HepG2 (cell line): Measurements from ENCODE around the gene INSIG2. TPM values are rescaled to one million over a fixed set of nuclear protein-coding genes. Genes with fewer than 3 reads are reported as not detected.

ENCODE experiments used
- CENPX ChIP-seq: sonication (generic); formaldehyde crosslinking; IDR thresholded peaks from 2 replicates; pipeline ENCODE4 v1.9.0; 2021; ENCODE audit warnings: mild to moderate bottlenecking, missing genetic modification reagents, moderate library complexity
- CHD4 ChIP-seq: fragments of 200-600 bp; sonication (generic); IDR thresholded peaks from 2 replicates; pipeline ENCODE4 v1.7.0; 2017; ENCODE audit warnings: mild to moderate bottlenecking, low read length, borderline replicate concordance
- CREM ChIP-seq, 2 experiments: sonication (generic) in 1 of 2; formaldehyde crosslinking in 1 of 2; IDR thresholded peaks; 2 replicates each; pipeline versions ENCODE4 v1.4.0 to v1.6.1; 2016 to 2020; ENCODE audit warnings: antibody characterized with exemption in 1 of 2, mild to moderate bottlenecking in 1 of 2, missing genetic modification reagents in 1 of 2
- HNRNPUL1 ChIP-seq: fragments of 200-400 bp; formaldehyde crosslinking; IDR thresholded peaks from 2 replicates; pipeline ENCODE4 v1.6.1; 2017; ENCODE audit warnings: low read depth, mild to moderate bottlenecking, low read length, moderate library complexity
- JUN ChIP-seq: sonication (generic); formaldehyde crosslinking; IDR thresholded peaks from 2 replicates; pipeline ENCODE4 v1.4.0; 2020; ENCODE audit warnings: mild to moderate bottlenecking, missing genetic modification reagents
- KDM3A ChIP-seq: IDR thresholded peaks from 2 replicates; pipeline ENCODE4 v1.6.1; 2018; ENCODE audit warnings: low read depth, missing compliant biosample characterization
- KDM6A ChIP-seq: IDR thresholded peaks from 2 replicates; pipeline ENCODE4 v1.6.1; 2016; ENCODE audit warnings: low read depth
- RAD21 ChIP-seq: fragments of 450-650 bp; formaldehyde crosslinking; IDR thresholded peaks from 2 replicates; pipeline ENCODE4 v1.5.0; 2020; ENCODE audit warnings: mild to moderate bottlenecking
- TAF1 ChIP-seq: sonication (generic); formaldehyde crosslinking; IDR thresholded peaks from 2 replicates; pipeline ENCODE4 v1.4.0; 2020; ENCODE audit warnings: missing genetic modification reagents
- TCF7 ChIP-seq: sonication (generic); IDR thresholded peaks from 2 replicates; pipeline ENCODE4 v1.6.1; 2016; ENCODE audit warnings: antibody characterized with exemption, low read depth
- ZC3H4 ChIP-seq: sonication (generic); formaldehyde crosslinking; IDR thresholded peaks from 2 replicates; pipeline ENCODE4 v1.4.0; 2020; ENCODE audit warnings: missing genetic modification reagents, borderline replicate concordance
- ZNF589 ChIP-seq: sonication (generic); formaldehyde crosslinking; conservative IDR thresholded peaks from 2 replicates; pipeline ENCODE4 v1.8.0; 2022; ENCODE audit warnings: mild to moderate bottlenecking, moderate library complexity, missing genetic modification reagents
- ZNF720 ChIP-seq: sonication (generic); formaldehyde crosslinking; IDR thresholded peaks from 2 replicates; pipeline ENCODE4 v1.4.0; 2020; ENCODE audit warnings: missing genetic modification reagents
- polyA plus RNA-seq, 8 experiments: library from polyadenylated mRNA; depleted of rRNA in 3 of 8; stranded (reverse) in 7 of 8; unstranded in 1 of 8; fragments of >200 nt; fragmentation: Illumina TruSeq in 4 of 8; extraction: Trizol in 4 of 8; gene quantifications; 2 replicates each; pipeline versions ENCODE4 v1.2.1 to v1.2.3, GENCODE V29; 2011 to 2016; ENCODE audit warnings: low read depth in 4 of 8, missing spikeins in 1 of 8, mixed read lengths in 1 of 8; ENCODE audit not compliant: insufficient read depth in 1 of 8
- total RNA-seq, 5 experiments: library from RNA; depleted of rRNA; stranded (reverse); fragments of >200 nt; fragmentation: Illumina TruSeq; extraction: Trizol; gene quantifications; 2 replicates each; pipeline ENCODE4 v1.2.3, GENCODE V29; 2016; ENCODE audit warnings: low read depth in 1 of 5
- TF ChIP-seq, protein P1 (sequence below): sonication (generic); formaldehyde crosslinking; IDR thresholded peaks from 2 replicates; pipeline ENCODE4 v1.8.0; 2022; ENCODE audit warnings: missing genetic modification reagents, low read depth, mild to moderate bottlenecking, borderline replicate concordance
- TF ChIP-seq, protein P2 (sequence below): sonication (generic); formaldehyde crosslinking; IDR thresholded peaks from 2 replicates; pipeline ENCODE4 v1.5.0; 2020; ENCODE audit warnings: missing genetic modification reagents
- TF ChIP-seq, protein P3 (sequence below): sonication (generic); formaldehyde crosslinking; IDR thresholded peaks from 2 replicates; pipeline ENCODE4 v1.4.0; 2020; ENCODE audit warnings: missing genetic modification reagents, borderline replicate concordance
- TF ChIP-seq, protein P4 (sequence below): sonication (generic); formaldehyde crosslinking; IDR thresholded peaks from 2 replicates; pipeline ENCODE4 v1.5.1; 2020; ENCODE audit warnings: mild to moderate bottlenecking, missing genetic modification reagents, moderate library complexity
- TF ChIP-seq, protein P5 (sequence below): sonication (generic); formaldehyde crosslinking; IDR thresholded peaks from 2 replicates; pipeline ENCODE4 v1.5.0; 2020; ENCODE audit warnings: mild to moderate bottlenecking, missing genetic modification reagents

The INSIG2 gene
- total and polyA plus RNA-seq, 2 of the 13 experiments (the other 11 are each of a cell fraction or from before 2014, with no cell fraction given): 73.5 to 481 TPM

DNA sequence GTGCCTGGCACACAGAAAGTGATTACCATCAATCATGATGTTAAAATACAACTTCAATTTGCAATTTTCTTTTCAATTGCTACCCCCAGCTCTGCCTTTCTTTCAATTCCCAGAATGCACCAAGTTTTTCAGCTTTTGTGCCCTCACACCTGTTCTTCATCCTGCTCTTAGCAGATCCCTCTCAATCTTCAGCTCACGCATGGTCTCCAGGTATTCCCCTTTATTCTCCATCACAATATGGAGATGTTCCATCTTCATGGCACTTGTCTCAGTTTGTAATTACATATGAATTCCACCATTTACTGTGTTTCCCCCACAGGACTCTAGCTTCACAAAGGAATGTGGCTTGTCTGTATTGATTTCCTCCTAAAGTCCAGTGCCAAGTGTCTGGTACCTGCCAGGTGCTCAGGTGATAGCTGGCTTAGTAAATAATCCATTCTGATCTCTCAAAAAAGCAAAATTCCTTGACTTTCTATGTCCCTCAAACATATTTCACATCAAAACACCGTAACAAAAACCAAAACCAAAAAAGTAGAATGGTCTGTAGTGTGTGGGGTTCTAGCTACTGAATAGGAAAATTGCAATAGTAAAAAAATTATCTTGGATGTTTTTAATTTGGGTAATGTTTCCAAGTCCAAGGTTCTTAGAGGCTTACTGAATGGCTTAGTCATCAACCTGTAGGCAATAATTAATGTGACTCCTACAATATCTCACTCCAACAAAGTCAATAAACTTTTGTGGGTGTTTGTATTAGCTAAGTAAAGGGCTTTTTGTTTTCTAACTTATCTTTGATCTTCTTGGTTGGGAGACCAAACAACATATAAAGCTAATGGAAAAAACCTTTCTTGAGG lies 2.9 kb upstream of the INSIG2 start (continued):
- peak; percentile 59; the same call in 1 of the 2 replicates for TF ChIP-seq JUN
- TF ChIP-seq, protein P1, sequence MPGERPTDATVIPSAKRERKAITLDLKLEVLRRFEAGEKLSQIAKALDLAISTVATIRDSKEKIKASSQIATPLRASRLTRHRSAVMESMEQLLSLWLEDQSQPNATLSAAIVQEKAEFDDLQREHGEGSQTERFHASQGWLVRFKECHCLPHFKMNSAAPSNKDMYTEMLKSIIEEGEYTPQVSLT (CRISPR knock-in tag): no peak
- TF ChIP-seq TAF1 (CRISPR knock-in tag): no peak; the same call in 1 of the 2 replicates
- TF ChIP-seq CHD4: no peak; the same call in 1 of the 2 replicates
- TF ChIP-seq KDM3A (CRISPR knock-in tag): no peak
- TF ChIP-seq, protein P2, sequence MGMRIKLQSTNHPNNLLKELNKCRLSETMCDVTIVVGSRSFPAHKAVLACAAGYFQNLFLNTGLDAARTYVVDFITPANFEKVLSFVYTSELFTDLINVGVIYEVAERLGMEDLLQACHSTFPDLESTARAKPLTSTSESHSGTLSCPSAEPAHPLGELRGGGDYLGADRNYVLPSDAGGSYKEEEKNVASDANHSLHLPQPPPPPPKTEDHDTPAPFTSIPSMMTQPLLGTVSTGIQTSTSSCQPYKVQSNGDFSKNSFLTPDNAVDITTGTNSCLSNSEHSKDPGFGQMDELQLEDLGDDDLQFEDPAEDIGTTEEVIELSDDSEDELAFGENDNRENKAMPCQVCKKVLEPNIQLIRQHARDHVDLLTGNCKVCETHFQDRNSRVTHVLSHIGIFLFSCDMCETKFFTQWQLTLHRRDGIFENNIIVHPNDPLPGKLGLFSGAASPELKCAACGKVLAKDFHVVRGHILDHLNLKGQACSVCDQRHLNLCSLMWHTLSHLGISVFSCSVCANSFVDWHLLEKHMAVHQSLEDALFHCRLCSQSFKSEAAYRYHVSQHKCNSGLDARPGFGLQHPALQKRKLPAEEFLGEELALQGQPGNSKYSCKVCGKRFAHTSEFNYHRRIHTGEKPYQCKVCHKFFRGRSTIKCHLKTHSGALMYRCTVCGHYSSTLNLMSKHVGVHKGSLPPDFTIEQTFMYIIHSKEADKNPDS (CRISPR knock-in tag): no peak
- no peak for TF ChIP-seq ZNF589 (CRISPR knock-in tag)
- TF ChIP-seq CREM (IDR thresholded peaks at IDR 0.05): peak; percentile 87
- TF ChIP-seq CREM (CRISPR knock-in tag; IDR thresholded peaks at IDR 0.05): no peak
- TF ChIP-seq, protein P3, sequence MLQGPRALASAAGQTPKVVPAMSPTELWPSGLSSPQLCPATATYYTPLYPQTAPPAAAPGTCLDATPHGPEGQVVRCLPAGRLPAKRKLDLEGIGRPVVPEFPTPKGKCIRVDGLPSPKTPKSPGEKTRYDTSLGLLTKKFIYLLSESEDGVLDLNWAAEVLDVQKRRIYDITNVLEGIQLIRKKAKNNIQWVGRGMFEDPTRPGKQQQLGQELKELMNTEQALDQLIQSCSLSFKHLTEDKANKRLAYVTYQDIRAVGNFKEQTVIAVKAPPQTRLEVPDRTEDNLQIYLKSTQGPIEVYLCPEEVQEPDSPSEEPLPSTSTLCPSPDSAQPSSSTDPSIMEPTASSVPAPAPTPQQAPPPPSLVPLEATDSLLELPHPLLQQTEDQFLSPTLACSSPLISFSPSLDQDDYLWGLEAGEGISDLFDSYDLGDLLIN (CRISPR knock-in tag): no peak
- TF ChIP-seq ZC3H4 (CRISPR knock-in tag): no peak
- peak; percentile 85 for TF ChIP-seq KDM6A (CRISPR knock-in tag)
- 0 out of 2 replicates have a peak, but pooled peaks have one; percentile 68 for TF ChIP-seq HNRNPUL1
- no peak for TF ChIP-seq CENPX
- TF ChIP-seq, protein P4, sequence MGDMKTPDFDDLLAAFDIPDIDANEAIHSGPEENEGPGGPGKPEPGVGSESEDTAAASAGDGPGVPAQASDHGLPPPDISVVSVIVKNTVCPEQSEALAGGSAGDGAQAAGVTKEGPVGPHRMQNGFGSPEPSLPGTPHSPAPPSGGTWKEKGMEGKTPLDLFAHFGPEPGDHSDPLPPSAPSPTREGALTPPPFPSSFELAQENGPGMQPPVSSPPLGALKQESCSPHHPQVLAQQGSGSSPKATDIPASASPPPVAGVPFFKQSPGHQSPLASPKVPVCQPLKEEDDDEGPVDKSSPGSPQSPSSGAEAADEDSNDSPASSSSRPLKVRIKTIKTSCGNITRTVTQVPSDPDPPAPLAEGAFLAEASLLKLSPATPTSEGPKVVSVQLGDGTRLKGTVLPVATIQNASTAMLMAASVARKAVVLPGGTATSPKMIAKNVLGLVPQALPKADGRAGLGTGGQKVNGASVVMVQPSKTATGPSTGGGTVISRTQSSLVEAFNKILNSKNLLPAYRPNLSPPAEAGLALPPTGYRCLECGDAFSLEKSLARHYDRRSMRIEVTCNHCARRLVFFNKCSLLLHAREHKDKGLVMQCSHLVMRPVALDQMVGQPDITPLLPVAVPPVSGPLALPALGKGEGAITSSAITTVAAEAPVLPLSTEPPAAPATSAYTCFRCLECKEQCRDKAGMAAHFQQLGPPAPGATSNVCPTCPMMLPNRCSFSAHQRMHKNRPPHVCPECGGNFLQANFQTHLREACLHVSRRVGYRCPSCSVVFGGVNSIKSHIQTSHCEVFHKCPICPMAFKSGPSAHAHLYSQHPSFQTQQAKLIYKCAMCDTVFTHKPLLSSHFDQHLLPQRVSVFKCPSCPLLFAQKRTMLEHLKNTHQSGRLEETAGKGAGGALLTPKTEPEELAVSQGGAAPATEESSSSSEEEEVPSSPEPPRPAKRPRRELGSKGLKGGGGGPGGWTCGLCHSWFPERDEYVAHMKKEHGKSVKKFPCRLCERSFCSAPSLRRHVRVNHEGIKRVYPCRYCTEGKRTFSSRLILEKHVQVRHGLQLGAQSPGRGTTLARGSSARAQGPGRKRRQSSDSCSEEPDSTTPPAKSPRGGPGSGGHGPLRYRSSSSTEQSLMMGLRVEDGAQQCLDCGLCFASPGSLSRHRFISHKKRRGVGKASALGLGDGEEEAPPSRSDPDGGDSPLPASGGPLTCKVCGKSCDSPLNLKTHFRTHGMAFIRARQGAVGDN (CRISPR knock-in tag): no peak
- no peak for TF ChIP-seq ZNF720
- TF ChIP-seq TCF7: peak; percentile 71
- TF ChIP-seq, protein P5, sequence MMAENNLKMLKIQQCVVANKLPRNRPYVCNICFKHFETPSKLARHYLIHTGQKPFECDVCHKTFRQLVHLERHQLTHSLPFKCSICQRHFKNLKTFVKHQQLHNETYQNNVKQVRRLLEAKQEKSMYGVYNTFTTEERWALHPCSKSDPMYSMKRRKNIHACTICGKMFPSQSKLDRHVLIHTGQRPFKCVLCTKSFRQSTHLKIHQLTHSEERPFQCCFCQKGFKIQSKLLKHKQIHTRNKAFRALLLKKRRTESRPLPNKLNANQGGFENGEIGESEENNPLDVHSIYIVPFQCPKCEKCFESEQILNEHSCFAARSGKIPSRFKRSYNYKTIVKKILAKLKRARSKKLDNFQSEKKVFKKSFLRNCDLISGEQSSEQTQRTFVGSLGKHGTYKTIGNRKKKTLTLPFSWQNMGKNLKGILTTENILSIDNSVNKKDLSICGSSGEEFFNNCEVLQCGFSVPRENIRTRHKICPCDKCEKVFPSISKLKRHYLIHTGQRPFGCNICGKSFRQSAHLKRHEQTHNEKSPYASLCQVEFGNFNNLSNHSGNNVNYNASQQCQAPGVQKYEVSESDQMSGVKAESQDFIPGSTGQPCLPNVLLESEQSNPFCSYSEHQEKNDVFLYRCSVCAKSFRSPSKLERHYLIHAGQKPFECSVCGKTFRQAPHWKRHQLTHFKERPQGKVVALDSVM: no peak
- TF ChIP-seq RAD21: 0 out of 2 replicates have a peak, but pooled peaks have one; percentile 24
